NCI-H1092 (cell line): ENCODE data around the gene DLGAP1.

Source experiments
- DNase-seq: peaks from one replicate; lab custom pipeline; 2025; lab: John Stamatoyannopoulos, UW

DLGAP1 gene

DNA sequence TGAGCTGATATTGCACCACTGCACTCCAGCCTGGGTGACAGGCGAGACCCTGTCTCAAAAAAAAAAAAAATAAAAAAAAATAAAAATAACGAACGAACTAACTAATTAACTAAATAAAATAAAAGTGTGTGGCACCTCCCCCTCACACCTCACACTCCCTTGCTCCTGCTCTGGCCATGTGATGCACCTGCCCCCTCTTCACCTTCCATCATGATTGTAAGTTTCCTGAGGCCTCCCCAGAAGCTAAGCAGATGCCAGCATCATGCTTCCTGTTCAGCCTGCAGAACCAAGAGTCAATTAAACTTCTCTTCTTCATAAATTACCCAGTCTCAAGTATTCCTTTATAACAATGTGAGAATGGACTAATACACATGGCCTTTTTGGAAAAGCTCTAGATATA is 773.0 kb downstream of the DLGAP1 start:
- no peak for DNase-seq

DNA sequence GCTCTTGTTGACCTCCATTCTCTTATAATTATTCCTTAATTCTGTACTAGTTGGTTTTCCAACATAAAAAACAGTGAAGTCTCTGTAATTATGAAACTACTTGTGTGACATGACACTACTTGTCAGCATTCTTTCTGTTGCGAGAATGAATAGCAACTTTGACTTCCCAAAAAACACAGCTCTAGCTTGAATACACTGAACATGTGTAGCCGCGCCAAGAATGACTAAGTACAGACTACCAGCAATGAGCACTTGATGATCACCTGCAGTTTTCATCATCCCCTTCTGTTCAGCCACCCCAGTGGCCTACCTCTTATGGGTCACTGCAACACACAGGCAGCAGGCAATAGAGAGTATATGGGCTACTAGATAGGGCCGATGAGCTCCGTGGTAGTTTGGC is 775.9 kb downstream of the DLGAP1 start:
- no peak for DNase-seq

DNA sequence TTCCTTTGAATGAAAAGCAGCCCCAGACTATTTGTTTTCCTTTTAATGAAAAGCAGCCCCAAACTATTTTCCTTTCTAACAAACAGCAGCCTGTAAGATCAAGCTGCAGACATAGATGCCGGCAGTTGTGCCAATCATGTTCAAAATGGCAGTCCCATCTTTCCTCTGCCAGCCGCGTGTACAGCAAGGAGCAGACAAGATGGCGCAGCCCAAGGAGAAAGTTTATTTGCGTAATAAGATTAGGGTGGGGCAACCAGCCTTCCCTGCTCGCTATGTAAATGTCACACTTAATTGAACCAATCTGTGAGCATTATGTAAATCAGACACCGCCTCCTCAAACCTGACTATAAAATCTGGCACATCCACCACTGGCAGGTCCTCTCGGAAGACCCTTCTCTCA is 779.1 kb downstream of the DLGAP1 start:
- DNase-seq, result no peak

DNA sequence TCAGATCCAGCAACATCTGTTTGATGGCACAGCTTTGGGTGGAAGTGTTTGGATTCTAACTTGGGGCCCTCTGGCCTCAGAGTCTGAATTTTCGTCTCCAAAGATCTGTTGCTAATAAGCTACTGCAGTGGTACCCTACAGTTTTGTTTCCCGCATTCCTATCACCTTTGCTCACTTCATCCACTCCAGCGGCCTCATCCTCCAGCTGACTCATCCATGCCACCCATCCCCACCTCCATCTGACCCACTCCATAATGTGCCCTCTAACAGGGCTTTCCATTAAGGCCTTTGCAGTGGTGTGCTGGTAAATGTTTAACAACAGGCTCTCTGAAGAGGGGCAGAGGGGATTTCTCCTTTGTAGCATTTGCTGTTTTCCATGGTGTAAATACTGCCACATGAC is 779.7 kb downstream of the DLGAP1 start:
- DNase-seq, result no peak

DNA sequence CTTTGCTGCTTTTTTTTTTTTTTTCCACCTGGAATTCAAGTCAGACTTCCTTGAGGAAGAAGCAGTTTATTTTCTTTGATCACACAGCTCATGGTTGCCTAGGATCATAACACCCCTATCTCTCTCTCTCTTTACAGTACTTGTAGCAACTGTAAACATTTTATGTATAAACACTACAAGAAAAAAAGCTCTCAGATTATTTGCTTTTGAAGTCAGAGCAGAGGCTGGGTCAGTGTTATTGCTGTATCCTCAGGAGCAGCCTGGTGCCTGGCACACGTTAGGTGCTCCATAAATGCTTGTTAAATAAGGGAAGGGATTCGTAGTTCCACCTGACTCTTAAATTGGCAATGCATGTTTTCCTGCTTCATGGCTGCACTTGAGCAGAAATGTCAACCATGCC is 783.9 kb downstream of the DLGAP1 start:
- no peak for DNase-seq

DNA sequence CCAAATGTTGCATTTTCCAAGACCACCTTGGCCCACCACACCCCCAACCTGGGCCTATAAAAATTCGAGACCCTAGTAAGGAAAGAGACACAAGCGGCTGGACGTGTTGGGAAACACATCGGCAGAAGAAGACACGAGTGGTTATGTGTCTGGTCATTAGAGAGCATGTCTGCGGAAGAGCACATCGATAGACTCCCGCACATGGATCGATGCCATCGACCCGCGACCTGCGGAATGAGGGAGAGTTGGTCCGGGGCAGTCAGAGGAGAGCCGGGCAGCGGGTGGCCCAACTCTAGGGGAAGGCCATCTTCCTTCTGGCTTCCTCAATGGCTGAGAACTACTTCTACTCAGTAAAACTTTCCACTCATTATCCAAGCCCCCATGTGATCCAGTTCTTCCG is 785.7 kb downstream of the DLGAP1 start:
- no peak for DNase-seq

DNA sequence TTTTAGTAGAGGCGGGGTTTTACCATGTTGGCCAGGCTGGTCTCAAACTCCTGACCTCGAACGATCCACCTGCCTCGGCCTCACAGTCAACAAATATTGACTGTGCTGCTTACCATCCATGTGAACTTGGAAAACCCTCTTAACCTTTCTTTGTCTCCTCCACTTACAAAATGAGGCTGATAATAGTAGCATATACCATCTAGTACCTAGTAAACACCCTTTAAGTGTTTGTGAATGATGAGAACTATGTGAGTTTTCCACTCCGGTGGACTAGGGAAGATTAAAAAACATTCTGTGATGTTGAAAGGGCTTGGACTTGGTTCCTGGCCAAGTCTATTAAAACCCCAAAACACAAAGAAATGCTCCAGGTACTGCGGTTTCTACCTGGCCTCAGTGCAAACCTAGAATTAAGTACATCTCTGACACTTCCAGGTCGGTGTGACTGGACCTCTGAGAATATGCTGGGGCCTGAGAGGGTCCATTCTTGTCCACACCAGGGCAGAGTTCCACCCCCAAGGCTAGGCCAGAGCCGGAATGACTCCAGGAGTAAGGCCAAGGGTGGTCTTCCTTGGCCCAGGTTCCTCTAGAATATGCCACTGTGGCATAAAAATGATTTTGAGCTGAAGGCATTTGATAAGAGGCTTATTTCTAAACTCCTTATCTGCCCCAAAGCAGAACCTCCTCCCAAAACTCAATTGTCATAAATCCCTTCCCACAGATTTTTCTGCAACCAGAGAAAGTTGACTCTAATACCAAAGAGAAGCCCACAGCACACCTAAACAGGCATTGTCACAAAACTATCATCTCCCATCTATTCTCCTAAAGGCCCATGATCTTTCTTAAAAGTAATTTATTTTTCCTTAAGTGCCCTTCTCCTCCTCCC is 787.6 kb downstream of the DLGAP1 start:
- no peak for DNase-seq

DNA sequence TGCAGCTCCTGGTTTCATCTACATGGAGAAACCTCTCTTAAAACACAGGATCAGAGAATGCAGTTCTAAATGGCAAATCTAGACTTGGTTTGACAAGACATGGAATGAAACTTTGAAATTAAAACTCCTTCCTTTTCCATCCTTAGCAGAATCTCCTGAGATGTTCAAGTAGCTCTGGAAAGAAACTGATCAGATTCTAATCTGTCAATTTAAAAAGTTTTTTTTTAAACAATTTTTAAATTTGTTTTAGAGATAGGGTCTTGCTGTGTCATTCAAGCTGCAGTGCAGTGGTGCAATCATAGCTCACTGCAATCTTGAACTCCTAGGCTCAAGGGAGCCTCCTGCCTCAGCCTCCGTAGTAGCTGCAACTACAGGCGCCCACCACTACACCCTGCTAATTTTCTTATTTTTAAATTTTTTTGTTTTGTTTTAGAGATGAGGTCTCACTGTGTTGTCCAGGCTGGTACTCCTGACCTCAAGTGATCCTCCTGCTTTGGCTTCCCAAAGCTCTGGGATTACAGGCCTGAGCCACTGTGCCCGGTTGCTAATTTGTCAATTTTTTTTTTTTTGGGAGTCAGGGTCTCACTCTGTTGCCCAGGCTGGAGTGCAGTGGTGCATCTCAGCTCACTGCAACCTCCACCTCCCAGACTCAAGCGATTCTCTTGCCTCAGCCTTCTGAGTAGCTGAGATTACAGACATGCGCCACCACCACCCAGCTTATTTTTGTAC is 788.4 kb downstream of the DLGAP1 start:
- no peak for DNase-seq

DNA sequence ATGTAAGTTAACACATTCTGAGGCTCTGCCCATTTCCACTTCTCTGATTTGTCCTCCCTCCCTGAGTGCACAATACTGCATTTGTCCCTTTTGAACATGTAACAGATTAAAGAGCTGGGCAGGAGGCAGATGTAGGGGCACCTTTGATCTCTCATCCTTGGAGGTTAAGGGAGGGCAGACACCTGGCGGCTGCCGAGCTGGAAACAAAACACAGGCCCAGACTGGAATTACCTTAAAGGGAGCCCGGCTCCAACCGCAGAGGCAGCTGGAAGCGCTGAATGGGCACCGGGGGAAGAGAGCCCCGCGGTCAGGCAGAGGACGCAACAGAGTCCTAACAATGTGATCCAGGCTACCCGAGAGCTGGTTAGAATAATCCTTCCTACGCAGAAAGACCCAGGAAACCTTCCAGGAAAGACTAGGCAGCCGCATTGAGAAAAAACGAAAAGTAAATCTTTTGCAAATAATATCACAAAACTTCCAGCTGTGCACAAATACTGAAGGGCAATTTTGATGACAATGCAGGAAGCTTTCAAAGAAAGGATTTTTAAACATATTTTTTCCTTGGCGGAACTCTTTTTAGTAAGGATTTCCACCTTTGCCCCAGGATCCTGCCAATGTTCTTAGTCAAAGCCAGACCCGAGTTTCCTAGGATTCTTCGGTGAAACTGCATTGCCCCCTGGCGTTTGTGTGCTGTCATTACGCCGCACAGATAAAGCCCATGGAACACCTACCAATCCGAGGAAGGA is 789.2 kb downstream of the DLGAP1 start:
- peak; percentile 70 for DNase-seq

DNA sequence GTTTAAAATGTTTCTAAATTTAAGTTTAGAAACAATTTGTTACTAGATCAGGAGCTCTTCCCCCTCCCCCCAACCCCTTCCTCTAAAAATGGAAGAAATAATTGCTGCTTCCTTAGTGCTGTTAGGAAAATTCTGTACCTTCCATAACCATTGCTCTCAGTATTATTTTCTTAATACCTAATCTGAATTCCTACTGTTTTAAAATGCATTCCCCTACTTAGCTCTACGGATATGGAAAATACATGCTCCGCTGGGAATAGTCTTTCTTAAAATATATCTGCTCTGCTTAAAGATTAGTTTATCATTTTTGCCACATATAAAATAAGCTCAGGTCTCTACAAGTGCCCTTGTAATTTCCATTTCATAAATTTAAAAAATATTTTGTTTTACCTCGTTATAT is 789.9 kb downstream of the DLGAP1 start:
- no peak for DNase-seq

DNA sequence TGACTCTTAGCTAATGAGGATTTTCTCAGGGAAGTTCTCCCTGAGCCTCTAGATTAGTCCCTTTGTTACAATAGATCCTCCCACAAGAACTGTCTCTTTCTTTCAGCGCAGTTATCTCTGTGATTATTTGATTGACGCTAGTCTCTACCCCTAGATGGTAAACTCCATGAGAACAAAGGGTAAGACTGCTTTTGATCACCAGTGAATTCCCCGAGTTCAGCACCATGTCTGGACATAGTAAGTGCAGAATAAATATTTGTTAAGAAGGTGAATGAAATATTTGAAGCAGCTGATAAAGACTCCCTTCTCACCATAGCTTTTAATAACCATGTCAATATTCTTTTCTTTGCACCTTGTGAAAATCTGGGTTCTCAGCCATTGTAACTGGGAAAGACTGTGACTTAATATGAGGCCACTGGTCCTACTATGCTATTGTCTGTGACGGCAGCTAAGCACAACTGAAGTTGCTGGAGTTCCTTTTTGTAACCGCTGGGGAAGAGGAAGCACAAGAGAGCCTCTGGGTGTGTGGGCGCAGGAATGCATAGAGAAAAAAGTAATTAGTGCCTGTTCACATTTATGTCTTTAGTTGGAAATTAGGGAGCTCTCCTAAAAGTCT is 790.4 kb downstream of the DLGAP1 start:
- DNase-seq, result no peak

DNA sequence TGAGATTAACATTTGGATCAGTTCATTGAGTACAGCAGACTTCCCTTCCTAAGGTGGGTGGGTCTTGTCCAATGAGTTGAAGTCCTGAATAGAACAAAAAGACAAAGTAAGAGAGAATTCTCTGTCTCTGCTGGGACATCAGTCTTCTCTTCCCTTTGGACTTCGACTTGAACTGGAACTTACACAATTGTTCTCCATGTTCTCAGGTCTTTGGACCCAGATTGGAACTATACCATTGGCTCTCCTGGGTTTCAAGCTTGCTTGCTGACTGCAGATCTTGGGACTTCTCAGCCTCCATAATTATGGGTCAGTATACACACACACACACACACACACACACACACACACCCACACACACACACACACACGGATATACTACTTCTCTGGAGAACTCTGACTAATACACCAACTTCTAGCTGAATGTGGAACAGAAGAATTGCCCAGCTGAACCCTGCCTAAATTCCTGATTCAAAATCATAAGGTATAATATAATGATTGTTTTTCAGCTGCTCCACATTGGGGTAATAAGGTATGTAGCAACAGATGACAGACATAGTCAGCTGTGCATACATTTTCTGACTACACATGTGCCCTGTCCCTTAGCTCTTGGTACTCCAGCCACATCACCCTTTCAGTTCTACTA is 791.1 kb downstream of the DLGAP1 start:
- no peak for DNase-seq

DNA sequence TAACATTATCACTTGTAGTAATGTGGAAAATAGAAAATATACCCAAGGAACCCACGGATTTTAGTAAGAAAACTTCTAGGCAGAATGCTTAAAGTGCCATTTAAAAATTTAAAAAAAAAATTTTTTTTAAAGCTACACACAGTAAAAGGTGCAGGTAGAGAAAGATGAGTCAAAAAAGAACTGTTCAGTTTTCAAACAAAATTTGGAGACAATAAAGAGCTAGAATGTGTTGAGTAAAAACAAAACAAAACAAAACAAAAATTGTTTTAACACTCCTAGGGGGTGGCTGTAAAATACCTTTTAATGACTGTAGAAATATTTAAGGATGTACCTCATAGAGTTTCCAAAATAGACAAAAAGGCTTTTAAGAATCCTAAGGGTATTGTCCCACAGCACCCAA is 793.1 kb downstream of the DLGAP1 start:
- no peak for DNase-seq

DNA sequence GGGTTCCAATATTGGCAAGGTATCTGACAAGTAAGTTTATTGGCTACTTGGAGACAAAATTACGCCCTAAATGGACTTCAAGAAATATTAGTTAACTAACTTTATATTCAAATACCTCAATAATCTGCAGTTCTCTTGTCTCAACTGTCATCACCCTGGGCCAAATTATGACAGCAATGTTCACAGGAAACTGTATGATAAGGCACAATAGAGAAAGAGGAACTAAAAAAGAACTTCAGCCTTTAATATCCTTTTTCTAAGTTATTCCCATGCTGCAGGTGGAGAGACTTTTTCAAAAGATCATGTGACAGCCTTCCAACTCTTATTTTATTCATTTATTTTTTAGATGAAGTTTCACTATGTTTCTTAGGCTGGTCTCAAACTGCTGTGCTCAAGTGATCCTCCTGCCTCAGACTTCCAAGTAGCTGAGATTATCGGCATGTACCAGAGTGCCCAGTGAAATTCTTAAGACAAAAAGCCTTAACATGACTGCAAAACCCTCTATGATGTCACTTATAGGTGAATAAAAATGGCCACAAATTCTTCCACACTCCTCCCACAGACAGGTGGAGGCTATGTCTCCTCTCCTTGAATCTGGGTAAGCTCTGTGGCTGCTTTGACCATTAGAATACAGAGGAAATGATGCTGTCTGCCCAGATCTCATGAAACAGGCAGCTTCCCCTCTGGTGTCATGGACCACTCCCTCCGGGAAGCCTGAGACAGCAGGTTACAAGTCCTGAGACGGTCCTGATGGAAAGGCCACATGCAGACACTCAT is 794.2 kb downstream of the DLGAP1 start:
- DNase-seq, result no peak

DNA sequence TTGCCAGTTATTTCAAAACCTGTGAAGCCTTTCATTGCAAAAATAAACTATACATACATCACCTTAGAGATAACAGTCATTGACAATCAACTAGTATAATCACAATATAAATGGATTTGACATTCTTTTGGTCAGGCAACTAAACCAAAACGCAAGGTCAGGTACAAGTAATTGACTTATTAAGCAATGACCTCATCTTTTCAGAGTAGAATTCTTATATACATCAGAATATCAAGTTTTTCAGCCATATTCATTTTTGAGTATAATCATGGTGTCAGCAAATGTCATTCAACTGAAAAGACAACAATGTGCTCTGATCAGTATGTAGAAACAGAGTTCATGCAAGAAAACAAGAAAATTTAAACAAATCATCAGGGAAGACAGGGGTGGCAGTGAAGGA is 796.6 kb downstream of the DLGAP1 start:
- DNase-seq, result no peak

DNA sequence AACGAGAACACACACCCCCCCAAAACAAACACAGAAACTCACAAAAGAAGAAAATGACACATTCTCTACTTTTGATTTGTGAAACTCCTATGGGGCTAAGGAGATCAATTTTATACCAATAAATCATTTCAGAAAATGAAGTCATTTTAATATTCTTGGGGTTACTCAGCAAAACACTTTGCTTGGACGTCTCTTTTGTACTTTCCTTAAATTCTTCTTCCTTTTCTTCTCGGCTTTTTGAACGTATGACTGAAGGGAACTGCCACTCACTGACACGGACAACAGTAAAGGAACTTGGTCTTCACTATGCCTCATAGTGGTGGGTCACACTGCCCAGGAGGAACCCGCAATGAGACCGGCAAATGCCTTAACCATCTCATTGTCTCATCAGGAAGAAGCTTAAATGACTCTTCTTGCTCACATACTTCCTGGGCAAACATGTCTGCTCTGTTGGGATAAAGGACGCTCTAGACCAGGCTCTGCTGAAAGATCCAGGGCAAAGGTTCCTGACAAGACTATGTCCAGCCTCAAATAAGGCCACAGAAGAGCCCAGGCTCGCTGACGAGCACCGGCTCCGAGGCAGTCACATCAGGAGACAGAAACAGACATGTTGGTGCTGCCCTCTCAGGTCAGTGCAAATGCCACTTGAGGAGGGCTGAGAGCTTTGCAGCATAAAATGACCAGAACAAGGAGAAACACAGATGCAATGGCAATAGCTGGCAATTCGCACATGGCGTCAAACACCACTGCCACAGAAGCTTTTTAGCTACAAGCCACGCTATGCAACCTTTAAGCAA is 799.7 kb downstream of the DLGAP1 start:
- DNase-seq, result no peak

DNA sequence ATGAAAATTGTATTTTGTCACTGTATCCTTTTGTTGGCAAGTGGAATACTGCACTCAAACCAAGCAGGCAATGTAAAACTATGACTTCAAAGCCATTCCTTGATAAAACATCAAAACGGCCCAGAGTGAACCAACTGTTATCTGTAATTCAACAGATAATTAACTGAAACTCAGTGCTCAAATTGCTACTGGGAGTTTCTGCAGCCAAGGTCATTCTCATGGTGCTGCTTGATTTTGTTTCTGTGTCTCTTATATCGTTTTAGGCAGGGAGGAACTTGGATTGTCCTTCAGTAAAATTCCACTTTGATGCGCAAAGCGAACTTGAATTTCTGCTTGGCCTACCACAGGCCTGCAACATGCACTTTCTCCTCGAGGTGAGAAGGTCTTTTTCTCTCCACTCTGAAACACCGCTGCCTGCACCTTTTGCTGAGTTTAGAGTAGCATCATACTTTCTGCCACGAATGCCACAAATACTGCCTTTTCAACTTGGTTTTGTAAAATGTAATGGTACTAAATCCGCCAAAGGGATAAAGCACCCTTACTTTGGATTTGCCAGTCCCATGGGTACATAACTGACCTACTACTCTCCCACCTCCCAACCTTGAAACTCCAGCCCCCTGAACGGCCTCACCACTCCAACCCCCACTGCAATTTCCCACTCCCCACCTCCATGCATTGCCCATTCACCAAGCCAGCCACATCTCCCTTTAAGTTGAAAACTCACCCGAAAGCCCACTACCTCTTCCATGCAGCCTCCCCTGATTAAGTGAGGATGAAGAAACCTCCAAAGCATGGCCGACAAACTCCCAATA is 800.5 kb downstream of the DLGAP1 start:
- DNase-seq, result no peak

DNA sequence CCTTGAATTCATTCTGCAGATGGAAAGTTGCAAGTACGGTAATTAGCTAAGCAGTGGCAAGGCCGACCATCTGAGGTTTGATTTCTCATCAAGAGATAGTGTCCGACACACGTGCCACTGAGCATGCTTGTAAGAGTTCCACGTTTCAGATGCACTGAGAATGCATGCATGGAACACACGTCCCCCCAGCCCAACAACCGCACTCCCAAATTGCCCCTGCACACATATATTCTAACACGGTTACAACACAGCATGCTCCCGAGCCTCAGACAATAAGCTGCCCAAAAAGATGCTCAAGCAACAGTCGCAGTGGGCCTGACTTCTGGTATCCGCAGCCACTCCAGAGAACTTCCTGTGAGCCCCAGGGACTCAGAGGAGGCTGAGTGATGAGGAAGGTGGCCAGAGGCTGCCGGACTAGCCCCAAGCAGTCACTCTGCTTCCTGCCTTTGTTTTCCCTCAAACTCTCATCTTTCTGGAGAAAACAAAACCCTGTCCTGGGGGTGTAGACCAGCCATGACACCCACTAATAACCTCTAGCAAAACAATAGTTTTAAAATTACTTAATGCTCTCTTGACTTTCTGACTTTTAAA is 801.2 kb downstream of the DLGAP1 start:
- no peak for DNase-seq

DNA sequence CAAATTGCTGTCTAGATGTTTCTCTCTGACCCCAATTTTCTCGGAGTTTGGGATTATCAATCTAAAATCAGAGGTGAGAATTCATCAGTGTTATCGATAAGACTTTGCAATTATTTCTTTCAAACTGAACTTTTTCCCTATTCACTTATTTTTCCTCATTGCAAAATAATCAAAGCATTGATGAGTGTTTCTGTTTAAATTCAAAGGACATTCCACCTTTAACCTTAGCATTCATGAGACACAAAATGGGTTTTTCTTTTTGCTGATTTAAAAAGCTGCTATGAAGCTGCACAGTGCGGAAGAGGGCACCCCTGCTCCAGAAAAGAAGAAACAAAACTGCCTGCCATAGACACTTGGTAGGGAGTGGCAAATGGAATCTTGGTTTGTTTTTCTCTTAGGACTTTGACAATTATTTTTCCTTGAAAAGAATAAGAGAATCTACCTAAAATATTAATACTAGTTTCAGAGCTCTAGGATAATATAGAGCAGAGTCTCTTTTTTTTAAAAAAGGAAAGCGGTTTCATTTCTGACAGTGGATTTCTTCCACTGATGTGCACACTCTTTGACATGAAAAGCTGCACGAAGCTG is 801.8 kb downstream of the DLGAP1 start:
- DNase-seq, result no peak
